ENCODE results near the gene CBX1.

DNA sequence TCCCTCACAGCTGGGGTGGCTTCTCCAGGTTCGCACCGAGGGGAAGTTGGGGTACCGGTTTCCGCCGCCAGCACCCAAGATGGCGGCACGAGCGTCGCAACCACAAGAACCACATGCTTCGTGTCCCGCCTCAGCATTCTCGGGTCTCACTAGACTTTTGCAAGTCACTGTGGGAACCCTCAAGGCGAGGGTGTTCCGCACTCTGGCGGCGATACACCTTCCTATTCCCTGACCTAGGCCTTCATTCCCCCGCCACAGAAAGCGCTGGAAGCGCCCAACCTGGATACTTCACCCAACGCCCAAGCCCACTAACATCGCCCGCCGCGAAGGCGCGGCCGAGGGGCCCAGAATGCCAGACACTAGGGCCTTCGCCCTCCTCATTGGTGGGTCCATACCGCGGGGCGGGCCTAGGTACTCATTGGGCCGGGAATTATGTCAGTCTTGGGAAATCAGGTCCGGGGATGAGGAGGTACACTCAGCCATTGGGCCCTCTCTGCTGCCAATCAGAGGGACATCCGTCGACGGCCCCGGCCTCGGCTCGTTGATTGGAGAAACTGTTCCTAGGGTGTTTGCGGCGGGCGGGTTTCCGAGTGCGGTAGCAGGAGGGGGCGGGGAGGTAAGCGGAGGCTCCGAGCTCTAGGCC, 53.4 kb downstream of the CBX1 start, which contains the start of gene NFE2L1:
- TF ChIP-seq CTCF (IDR thresholded peaks at IDR 0.05), result peak in 1 of 7 experiments; percentile 23
- peak; percentile 67 to 95 (median 92) for TF ChIP-seq POLR2A (IDR thresholded peaks at IDR 0.05)

All from body of pancreas (tissue), 4 donors.